RCC 7860 (cell line): ENCODE results near the gene SMCO4.
"Not testable (repeated sequence)": the region's sequence is repeated elsewhere in the genome, so short reads cannot be mapped to it uniquely, and the experiment has no call there.

ENCODE experiments used
- DNase-seq: peaks from one replicate; pipeline ENCODE4 v3.0.0-alpha.2; 2015; ENCODE audit warnings: low spot score
- FAIRE-seq: peaks from 2 replicates; lab custom pipeline; 2012; peaks lifted over from hg19 to GRCh38; lab: Jason Lieb, UNC

The SMCO4 gene

DNA sequence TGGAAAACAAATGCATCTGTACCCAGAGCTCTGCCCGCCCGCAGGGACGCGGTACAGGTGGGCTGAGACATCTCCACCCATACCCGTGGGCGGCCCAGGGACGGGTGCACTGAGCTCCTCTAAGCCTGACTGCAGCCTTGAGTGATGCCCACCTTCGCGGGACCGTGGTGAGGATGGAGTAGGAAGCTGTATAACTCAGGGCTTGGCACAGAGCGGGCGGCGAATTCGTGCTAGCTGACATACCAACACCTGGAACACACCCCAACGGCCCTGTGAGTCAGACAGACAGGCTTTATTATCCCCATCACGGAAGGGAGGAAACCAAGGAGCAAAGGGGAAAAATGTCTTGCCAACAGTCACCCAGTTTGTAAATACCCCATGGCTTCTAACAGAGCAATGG, 61.9 kb downstream of the SMCO4 start:
- DNase-seq = no peak
- no peak for FAIRE-seq

DNA sequence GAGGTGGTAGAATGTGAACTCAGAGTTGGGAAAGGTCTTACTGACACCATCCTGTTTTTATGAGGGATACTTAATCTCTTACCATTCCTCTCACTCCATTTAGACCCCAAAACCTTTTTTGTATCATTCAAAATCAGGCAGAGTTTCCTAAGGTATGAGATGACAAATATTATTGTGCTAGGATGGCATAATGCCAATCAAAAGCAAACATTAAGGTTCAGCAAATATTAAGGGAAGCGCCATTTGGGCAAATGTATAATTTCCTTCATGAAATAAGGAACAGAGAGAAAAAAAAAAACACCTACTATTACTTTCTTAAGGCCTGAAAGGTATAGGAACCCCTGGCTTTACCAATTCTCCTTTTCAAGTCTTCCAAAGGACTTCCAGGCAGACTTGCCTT, 62.4 kb downstream of the SMCO4 start:
- FAIRE-seq = no peak
- no peak for DNase-seq

DNA sequence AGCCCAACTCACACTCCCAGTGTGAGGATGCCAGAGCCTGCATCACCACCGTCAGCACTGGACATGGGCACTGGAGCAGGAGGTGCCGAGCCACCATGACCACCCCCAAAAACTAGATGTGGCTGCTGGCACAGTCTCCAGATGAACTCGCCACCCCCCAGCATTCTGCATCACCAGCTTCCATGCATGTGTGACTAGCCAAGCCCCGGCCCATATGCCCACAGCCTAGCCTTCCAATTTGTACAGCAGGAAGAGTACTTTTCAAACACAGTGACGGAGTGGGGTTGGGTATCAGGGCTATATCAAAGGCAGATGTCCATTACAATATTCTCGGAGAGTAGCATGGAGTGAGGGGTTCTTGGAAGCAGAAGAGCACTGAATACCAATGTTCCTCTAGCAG, 62.9 kb downstream of the SMCO4 start:
- DNase-seq = no peak
- no peak for FAIRE-seq

DNA sequence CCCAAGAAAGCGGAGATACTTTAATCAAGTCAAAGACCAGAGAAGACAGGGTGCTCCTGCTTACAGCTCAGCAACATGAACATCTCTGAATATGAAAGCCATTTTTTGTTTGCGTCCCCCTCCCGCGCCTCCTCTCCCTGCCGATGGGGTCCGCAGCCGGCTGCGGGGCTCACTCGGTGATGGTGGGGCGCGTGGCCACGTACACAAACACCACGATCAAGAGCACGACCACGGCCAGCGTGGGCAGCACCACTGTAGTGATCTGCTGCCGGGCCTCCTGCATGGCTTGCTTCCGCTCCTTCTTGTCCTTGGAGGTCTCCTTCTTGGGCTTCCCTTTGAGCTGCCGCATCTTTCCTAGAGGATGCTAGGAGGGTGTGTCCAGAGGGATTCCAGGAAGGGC, 64.3 kb downstream of the SMCO4 start:
- FAIRE-seq (no peak), DNase-seq (no peak)

DNA sequence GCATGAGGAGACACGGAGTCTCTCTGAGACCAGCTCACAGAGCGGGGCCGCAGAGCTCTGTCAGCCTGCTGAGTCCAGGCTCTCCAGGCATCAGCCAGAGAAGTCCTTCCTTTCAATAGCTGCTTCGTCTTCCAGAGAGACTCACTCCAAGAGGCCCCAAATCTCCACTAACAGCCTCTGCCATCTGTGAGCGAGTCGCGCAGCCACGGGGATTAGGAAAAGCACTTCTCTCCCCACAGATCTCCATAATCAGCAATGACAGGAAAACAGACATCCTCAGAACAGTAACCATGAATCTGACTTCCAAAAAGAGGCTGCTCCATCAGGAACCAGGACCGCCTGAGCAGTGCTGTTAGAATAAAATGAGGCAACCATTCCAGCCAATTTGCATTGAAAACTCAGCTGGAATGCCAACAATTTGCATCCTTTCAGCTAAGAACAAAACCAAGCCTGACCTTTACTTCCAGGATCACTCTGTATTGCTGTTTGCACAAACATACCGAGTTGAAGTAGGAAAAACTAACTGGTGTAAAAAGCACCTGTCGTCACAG, 65.4 kb downstream of the SMCO4 start:
- FAIRE-seq (no peak), DNase-seq (no peak)

DNA sequence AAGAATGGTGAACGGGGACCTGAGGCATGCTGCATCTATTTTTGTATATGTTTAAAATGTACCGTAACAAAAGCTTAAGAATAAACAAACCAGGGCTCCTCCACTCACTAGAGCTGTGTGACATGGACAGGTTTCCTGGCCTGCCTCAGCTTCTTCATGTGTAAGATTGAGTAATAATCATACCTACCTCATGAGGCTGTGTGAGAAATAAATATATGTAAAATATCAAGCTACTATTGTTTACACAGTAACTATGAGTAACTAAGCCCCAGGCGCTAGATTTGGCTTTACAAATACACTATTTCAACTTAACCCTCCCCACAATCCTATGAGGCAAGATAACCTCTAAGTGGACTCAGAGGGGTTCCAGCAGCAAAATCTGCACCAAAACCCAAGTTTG, 66.4 kb downstream of the SMCO4 start:
- no peak for FAIRE-seq
- DNase-seq = no peak

DNA sequence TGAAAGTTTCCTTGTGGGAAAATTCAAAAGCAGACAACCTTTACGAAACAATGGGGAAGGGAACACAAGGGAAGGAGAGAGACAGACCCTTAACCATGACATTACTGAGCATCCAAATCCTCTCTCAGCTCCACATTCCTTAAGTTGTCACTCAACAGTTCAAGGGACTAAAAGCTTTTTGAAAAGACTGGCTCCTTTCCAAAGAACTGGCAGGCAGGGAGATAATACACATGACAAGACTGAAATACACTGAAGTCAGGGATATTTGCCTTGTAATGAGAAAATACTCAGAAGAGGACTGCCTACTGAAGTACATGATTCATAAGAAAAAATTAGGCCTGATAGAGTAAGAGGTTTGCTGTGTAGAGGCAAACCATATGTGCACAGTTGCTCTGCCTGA, 69.1 kb downstream of the SMCO4 start:
- FAIRE-seq = no peak
- no peak for DNase-seq

DNA sequence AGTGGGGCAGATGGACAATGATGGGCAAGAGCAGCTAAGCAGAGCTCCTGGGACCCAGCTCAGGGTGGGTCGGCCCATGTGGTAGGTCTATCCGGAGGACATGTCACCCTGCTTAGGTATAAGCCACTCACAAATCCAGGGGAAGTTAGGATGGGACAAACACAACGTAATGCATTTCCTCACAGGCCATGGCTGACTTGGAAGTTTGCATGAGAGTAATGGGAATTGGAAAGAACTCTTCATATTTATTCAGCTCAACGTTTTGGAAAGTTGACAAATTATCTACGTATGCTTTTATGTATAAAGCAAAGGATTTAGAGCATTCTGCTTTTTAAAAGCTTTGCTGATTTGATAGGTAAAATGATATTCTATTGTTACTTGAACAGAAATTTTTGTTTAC, 74.9 kb downstream of the SMCO4 start:
- no peak for FAIRE-seq
- DNase-seq = no peak

DNA sequence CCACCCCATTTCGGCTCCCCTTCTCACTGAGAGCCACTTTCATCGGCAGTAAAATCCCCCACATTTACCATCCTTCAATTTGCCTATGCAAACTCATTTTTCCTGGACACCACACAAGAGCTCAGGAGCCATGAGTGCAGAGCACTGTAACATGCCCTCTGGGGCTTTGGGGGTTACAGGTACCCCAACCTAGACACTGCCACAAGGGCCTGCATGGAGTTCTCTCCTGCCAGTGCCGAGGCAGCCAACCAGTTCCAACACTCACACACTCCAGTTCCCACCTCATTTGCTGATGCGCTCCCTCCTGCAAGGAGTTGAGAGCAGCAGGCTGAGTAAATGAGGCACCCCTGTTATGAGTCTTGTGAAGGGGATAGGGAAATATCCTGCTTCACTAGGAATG, 76.1 kb downstream of the SMCO4 start:
- FAIRE-seq (no peak), DNase-seq (no peak)

DNA sequence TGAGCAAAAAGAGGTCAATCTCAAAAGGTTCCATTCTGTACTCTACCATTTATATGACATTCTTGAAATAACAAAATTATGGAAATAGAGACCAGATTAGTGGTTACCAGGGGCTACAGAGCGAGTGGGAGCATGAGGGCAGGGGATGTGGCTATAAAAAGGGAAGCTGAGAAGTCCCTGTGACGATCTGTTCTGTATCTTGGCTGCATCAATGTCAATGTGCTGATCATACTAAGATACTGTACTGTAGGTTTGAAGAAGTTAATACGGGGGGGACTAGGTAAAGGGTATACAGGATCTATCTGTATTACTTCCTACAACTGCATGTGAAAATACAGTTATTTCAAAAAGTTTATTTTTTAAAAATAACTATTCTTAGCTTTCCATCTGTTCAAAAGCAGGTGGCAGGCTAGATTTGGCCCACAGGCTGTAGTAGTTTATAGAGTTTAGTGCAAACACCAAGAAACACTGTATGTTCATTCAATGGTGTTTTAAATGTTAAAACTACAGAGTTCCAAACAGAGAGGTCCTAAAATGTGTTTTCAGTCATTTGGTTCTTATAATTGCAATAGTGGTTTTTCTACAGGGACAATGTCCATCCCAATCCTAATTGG, 78.2 kb downstream of the SMCO4 start:
- DNase-seq (no peak), FAIRE-seq (no peak)

DNA sequence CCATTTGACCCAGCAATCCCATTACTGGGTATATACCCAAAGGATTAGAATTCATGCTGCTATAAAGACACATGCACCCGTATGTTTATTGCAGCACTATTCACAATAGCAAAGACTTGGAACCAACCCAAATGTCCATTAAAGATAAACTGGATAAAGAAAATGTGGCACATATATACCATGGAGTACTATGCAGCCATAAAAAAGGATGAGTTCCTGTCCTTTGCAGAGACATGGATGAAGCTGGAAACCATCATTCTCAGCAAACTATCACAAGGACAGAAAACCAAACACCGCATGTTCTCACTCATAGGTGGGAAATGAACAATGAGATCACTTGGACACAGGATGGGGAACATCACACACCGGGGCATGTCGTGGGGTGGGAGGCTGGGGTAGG, 79.5 kb downstream of the SMCO4 start:
- not testable (repeated sequence) for FAIRE-seq, DNase-seq

DNA sequence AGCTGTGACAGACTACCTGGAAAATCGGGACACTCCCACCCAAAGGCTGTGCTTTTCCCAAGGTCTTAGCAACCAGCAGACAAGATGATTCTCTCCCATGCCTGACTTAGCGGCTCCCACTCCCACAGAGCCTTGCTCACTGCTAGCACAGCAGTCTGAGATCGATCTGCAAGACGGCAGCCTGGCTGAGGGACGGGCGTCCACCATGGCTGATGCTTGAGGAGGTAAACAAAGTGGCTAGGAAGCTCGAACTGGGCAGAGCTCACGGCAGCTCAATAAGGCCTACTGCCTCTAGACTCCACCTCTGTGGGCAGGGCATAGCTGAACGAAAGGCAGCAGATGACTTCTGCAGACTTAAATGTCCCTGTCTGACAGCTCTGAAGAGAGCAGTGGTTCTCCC, 84.9 kb downstream of the SMCO4 start:
- FAIRE-seq (no peak), DNase-seq (no peak)

DNA sequence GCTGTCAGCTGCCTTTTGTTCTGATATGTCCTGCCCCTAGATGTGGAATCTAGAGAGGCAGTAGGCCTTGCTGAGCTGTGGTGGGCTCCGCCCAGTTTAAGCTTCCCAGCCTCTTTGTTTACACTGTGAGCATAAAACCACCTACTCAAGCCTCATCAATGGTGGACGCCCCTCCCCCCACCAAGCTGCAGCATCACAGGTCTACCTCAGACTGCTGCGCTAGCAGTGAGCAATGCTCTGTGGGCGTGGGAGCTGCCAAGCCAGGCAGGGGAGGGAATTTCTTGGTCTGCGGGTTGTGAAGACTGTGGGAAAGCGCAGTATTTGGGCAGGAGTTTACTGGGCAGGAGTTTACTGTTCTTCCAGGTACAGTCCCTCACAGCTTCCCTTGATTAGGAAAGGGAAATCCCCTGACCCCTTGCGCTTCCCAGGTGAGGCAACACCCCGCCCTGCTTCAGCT, 98.5 kb downstream of the SMCO4 start:
- FAIRE-seq (peak; percentile 14), DNase-seq (peak; percentile 70)

DNA sequence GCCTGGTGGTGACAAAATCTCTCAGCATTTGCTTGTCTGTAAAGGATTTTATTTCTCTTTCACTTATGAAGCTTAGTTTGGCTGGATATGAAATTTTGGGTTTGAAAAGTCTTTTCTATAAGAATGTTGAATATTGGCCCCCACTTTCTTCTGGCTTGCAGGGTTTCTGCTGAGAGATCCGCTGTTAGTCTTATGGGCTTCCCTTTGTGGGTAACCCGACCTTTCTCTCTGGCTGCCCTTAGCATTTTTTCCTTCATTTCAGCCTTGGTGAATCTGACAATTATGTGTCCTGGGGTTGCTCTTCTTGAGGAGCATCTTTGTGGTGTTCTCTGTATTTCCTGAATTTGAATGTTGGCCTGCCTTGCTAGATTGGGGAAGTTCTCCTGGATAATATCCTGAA, 100.0 kb downstream of the SMCO4 start:
- not testable (repeated sequence) for FAIRE-seq, DNase-seq

DNA sequence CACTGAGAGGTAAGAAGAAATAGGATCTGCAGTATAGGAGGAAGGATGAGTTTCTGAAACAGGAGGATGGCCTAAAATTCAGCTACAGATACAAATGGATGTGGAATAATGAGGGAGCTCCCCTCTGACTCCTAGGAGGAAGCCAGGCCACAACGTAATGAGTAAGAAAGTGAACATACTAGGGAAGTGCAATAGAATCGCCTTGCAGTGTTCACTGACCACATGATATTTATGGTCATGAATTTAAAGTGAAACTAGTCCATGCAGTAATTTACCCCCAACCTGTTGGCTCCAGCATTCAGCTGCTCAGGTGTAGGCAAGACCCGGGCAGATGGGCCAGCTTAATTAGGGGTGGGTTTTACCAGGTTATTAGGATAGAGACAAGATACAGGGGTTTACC, 110.9 kb downstream of the SMCO4 start:
- DNase-seq = no peak
- FAIRE-seq = no peak
